ENCODE measurements around the gene LRIT2. TPM values are rescaled to one million over a fixed set of nuclear protein-coding genes. Genes with fewer than 3 reads are reported as not detected.

Gene LRIT2
- total and polyA plus RNA-seq, 9 of the 15 experiments (the other 6 are each of a cell fraction or from before 2014, with no cell fraction given) = not detected

DNA sequence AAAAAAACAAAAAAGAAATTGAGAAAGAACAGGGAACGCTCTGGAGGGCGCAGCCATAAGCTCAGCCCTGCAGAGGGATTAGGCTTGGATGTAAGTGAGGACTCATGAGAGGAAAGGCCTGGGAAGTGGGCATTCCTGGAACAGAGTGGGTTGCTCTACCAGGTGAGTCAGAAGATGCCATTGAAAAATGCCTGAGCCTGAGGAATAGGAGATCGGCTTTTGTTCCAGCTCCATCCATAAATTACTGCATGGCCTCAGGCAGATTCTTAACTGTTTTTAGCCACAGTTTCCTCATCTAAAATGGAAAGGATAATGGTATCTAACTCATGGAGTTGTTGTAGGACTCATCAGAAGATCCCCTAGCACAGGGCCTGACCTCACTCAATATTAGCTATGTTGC is 18.4 kb upstream of the LRIT2 start:
- POLR2A ChIA-PET = interaction anchor here (1.3 kb wide), 1 partner anchor 11 kb away, joined by 5 read pairs; no protein-coding TSS in a partner anchor
- no peaks in the 10 kb centered on the region for H3K79me2 ChIP-seq (ENCODE audit: control insufficient read depth, insufficient read depth, low read length)
- no peaks in the 10 kb centered on the region for H3K36me3 ChIP-seq (ENCODE audit: control insufficient read depth, insufficient read depth, low read length)
- in situ Hi-C loops (cut with MboI) = no loop called here
- TF ChIP-seq POLR3G (IDR thresholded peaks at IDR 0.05; ENCODE audit: extremely low read depth, insufficient read length, insufficient replicate concordance) = no peak
- TF ChIP-seq ZNF274 (IDR thresholded peaks at IDR 0.05; ENCODE audit: borderline replicate concordance, low read depth, low read length) = no peak
- TF ChIP-seq HSF4 (CRISPR knock-in tag; IDR thresholded peaks at IDR 0.05; ENCODE audit: borderline replicate concordance) = no peak
- no peak for TF ChIP-seq MEF2D (tag; conservative IDR thresholded peaks at IDR 0.05; ENCODE audit: low read depth)
- TF ChIP-seq, protein P1, sequence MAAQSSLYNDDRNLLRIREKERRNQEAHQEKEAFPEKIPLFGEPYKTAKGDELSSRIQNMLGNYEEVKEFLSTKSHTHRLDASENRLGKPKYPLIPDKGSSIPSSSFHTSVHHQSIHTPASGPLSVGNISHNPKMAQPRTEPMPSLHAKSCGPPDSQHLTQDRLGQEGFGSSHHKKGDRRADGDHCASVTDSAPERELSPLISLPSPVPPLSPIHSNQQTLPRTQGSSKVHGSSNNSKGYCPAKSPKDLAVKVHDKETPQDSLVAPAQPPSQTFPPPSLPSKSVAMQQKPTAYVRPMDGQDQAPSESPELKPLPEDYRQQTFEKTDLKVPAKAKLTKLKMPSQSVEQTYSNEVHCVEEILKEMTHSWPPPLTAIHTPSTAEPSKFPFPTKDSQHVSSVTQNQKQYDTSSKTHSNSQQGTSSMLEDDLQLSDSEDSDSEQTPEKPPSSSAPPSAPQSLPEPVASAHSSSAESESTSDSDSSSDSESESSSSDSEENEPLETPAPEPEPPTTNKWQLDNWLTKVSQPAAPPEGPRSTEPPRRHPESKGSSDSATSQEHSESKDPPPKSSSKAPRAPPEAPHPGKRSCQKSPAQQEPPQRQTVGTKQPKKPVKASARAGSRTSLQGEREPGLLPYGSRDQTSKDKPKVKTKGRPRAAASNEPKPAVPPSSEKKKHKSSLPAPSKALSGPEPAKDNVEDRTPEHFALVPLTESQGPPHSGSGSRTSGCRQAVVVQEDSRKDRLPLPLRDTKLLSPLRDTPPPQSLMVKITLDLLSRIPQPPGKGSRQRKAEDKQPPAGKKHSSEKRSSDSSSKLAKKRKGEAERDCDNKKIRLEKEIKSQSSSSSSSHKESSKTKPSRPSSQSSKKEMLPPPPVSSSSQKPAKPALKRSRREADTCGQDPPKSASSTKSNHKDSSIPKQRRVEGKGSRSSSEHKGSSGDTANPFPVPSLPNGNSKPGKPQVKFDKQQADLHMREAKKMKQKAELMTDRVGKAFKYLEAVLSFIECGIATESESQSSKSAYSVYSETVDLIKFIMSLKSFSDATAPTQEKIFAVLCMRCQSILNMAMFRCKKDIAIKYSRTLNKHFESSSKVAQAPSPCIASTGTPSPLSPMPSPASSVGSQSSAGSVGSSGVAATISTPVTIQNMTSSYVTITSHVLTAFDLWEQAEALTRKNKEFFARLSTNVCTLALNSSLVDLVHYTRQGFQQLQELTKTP (IDR thresholded peaks at IDR 0.05; ENCODE audit: low read depth in 1 of 2, partially characterized antibody in 2 of 2) = no peak
- no peak for TF ChIP-seq TRIM24 (IDR thresholded peaks at IDR 0.05)
- no peak for TF ChIP-seq FOXK2 (conservative IDR thresholded peaks at IDR 0.05 in 1 of 2, IDR thresholded peaks at IDR 0.05 in 1 of 2; ENCODE audit: low read depth in 2 of 2)
- no peak for TF ChIP-seq JUND (IDR thresholded peaks at IDR 0.05; ENCODE audit: borderline replicate concordance, low read depth, low read length)
- no peak for TF ChIP-seq JUND (tag; IDR thresholded peaks at IDR 0.05; ENCODE audit: borderline replicate concordance, low read depth, low read length)
- no peak for TF ChIP-seq THRAP3 (IDR thresholded peaks at IDR 0.05; ENCODE audit: borderline replicate concordance)
- TF ChIP-seq ERF (CRISPR knock-in tag; IDR thresholded peaks at IDR 0.05) = no peak
- no peak for TF ChIP-seq SMARCA5 (IDR thresholded peaks at IDR 0.05)
- no peak for TF ChIP-seq TCFL5 (CRISPR knock-in tag; conservative IDR thresholded peaks at IDR 0.05)
- no peak for TF ChIP-seq POLR2AphosphoS2 (IDR thresholded peaks at IDR 0.05; ENCODE audit: low read length)
- no peak for TF ChIP-seq NR1H2 (CRISPR knock-in tag; IDR thresholded peaks at IDR 0.05)
- TF ChIP-seq, protein P2, sequence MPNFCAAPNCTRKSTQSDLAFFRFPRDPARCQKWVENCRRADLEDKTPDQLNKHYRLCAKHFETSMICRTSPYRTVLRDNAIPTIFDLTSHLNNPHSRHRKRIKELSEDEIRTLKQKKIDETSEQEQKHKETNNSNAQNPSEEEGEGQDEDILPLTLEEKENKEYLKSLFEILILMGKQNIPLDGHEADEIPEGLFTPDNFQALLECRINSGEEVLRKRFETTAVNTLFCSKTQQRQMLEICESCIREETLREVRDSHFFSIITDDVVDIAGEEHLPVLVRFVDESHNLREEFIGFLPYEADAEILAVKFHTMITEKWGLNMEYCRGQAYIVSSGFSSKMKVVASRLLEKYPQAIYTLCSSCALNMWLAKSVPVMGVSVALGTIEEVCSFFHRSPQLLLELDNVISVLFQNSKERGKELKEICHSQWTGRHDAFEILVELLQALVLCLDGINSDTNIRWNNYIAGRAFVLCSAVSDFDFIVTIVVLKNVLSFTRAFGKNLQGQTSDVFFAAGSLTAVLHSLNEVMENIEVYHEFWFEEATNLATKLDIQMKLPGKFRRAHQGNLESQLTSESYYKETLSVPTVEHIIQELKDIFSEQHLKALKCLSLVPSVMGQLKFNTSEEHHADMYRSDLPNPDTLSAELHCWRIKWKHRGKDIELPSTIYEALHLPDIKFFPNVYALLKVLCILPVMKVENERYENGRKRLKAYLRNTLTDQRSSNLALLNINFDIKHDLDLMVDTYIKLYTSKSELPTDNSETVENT (CRISPR knock-in tag; IDR thresholded peaks at IDR 0.05) = no peak
- TF ChIP-seq HMGN3 (IDR thresholded peaks at IDR 0.05; ENCODE audit: borderline replicate concordance, extremely low read depth, insufficient read length, low read depth, low read length) = no peak
- TF ChIP-seq C11orf30 (IDR thresholded peaks at IDR 0.05; ENCODE audit: low read depth) = no peak
- no peak for TF ChIP-seq PHF20 (IDR thresholded peaks at IDR 0.05; ENCODE audit: partially characterized antibody)
- DNase-seq (ENCODE audit: extremely low read depth in 1 of 4, low spot score in 3 of 4) (no peak), ATAC-seq (no peak), FAIRE-seq (no peak)
- H3K4me1 ChIP-seq (replicated peaks in 1 of 2; ENCODE audit: control insufficient read depth in 2 of 2, insufficient read depth in 2 of 2, low read length in 2 of 2) = peaks cover 0 to 3% of the 10 kb centered on the region in 2 experiments; a peak in 1 of 5 replicates
- no peak overlapping the region for H3K9ac ChIP-seq (ENCODE audit: insufficient read depth in 1 of 2, low read depth in 2 of 2, low read length in 2 of 2)
- H3K4me3 ChIP-seq = no peak overlapping the region
- no peak overlapping the region for H3K4me2 ChIP-seq (ENCODE audit: insufficient read depth, low read length)
- H3K27ac ChIP-seq (ENCODE audit: extremely low read depth, low read depth, low read length) = no peak overlapping the region
- H2AFZ ChIP-seq (ENCODE audit: low read depth, low read length) = no peak overlapping the region
- H3K9me1 ChIP-seq (ENCODE audit: control insufficient read depth, insufficient read depth, low read length) = no peaks in the 10 kb centered on the region
- 0% methylated on average over 3 of the region's 3 CpGs for WGBS (ENCODE audit: insufficient coverage, low coverage, missing lambda C conversion rate)
- no peaks in the 10 kb centered on the region for H3K9me3 ChIP-seq (replicated peaks; ENCODE audit: control insufficient read depth, insufficient read depth, low read depth, low read length)
- no TSS peak for BruUV-seq (replicated peaks)
- intact Hi-C loops (cut with micrococcal nuclease) = no loop called here
- CTCF ChIA-PET (ENCODE audit: low intra/inter-chr PET ratio) = no interaction called here
- peaks cover 24 to 74% of the 10 kb centered on the region in 2 experiments; a peak in 4 of 5 replicates for H3K27me3 ChIP-seq (ENCODE audit: control insufficient read depth in 2 of 2, insufficient read depth in 2 of 2, low read length in 2 of 2)
- no peaks in the 10 kb centered on the region for H4K20me1 ChIP-seq (replicated peaks; ENCODE audit: control insufficient read depth, insufficient read depth, low read length)

All from K562 (cell line).